Neuron (in vitro differentiated cells): ENCODE data around the gene YWHAQ.
"Not testable (repeated sequence)": the region's sequence is repeated elsewhere in the genome, so short reads cannot be mapped to it uniquely, and the experiment has no call there.

Experiments used
- H2AFZ ChIP-seq: one replicate; pipeline ENCODE4 v1.6.1; 2013; ENCODE audit warnings: low read depth, mild to moderate bottlenecking, inconsistent platforms, low read length, moderate library complexity
- H3K27me3 ChIP-seq: one replicate; pipeline ENCODE4 v1.6.1; 2013; ENCODE audit warnings: low read length; ENCODE audit not compliant: insufficient read depth
- H3K36me3 ChIP-seq: one replicate; pipeline ENCODE4 v1.6.1; 2013; ENCODE audit warnings: low read length; ENCODE audit not compliant: insufficient read depth
- H3K4me1 ChIP-seq: one replicate; pipeline ENCODE4 v1.6.1; 2013; ENCODE audit warnings: low read length; ENCODE audit not compliant: insufficient read depth
- H3K4me3 ChIP-seq: 2 replicates; pipeline ENCODE4 v1.5.1; 2013; ENCODE audit warnings: mild to moderate bottlenecking, low read length, moderate library complexity
- H3K9me3 ChIP-seq: one replicate; pipeline ENCODE4 v1.6.1; 2013; ENCODE audit warnings: low read length

The YWHAQ gene

DNA sequence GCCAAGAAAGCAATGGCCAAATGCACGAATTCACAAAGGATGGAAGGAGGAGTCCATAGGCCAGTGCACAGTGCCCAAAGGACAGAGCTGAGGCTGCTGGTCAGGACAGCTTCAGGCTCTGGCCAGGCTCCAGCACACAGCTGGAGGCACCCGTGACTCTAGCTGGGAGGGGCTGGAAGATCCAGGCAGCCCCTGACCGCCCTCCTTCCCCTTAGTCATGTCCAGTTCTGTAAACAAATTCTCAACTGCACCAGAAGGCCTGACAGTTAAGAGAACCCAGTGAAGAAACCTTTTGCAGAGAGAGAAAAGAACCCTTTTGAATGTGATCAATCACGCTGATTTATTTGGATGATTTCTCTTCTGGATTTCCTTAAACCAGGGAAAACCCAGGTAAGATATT is 7.7 kb upstream of the YWHAQ start:
- peaks cover 12% of the 10 kb centered on the region for H3K4me1 ChIP-seq

DNA sequence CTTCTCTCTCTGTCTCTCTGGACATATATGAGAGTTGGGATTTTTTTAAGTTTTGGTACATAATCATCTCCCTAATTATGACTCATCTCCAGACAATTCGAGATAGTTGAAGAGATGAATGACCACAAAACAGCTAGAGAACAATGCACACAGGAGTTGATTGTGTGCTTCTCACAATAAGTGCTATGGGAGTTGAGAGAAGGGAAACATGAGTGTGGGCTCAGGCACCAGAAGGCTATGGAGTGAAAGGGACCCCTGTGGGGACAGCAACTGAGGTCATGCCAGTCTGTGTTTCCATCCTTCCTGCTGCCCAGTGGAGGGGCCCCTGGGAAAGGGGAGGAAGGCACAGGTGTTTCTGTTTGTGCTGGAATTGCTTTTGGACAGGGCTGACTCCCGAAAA is 6.5 kb upstream of the YWHAQ start:
- Histone ChIP-seq H3K36me3 (no peaks in the 10 kb centered on the region), H3K27me3 (no peaks in the 10 kb centered on the region), H3K9me3 (no peaks in the 10 kb centered on the region), H2AFZ (no peak overlapping the region), H3K4me1 (peaks cover 17% of the 10 kb centered on the region), H3K4me3 (no peak overlapping the region)

More for the DNA sequence above, 7.7 kb upstream of the YWHAQ start:
- Histone ChIP-seq H3K4me3 (no peak overlapping the region), H2AFZ (no peak overlapping the region), H3K36me3 (no peaks in the 10 kb centered on the region), H3K27me3 (no peaks in the 10 kb centered on the region), H3K9me3 (no peaks in the 10 kb centered on the region)

GRCh38 chr2:9634133-9634532 is 3.3 kb upstream of the YWHAQ start:
- Histone ChIP-seq H3K9me3 (no peaks in the 10 kb centered on the region), H3K4me1 (peaks cover 27% of the 10 kb centered on the region), H3K36me3 (peaks cover 5% of the 10 kb centered on the region), H3K27me3 (no peaks in the 10 kb centered on the region), H2AFZ (no peak overlapping the region), H3K4me3 (no peak overlapping the region)

DNA sequence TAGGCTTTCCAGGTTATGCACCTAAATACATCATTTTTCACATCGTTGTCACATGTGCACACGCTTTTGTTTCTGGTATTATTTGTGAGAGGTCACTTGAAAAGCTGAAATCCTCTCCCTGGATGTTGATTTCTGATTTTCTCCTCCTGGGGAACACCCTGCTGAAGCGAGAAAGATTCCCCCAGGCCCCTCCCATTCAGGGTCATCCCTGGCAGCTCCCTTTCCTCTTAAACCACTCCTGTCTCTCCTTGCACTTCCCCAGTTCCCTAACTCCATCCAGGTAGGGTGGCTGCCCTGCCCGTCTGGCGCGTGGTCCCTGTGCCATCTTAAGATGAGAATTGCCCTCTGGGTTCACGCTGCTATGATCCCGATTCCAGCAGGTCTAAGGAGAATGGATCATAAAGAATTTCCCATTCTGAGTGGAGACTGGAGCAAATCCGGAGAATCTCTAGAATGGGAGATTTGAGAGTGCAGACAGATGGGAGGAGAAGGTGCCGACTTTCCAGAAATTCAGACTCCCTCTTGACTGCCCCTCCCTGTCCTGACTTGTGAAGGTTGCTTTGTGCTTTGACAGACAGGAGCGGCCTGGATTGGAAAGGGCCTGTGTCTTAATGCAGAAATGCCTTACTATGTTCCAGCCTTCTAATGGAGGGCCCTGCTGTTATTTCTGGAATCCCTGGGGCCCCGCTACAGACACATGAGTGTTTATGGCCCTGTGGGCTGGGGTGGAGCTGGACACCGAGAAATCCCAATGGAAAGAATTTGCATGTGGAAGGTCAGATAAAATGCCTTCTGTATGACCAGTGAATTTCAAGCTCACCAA is 1.3 kb upstream of the YWHAQ start:
- H3K4me3 ChIP-seq = peak overlapping the region; percentile 82

DNA sequence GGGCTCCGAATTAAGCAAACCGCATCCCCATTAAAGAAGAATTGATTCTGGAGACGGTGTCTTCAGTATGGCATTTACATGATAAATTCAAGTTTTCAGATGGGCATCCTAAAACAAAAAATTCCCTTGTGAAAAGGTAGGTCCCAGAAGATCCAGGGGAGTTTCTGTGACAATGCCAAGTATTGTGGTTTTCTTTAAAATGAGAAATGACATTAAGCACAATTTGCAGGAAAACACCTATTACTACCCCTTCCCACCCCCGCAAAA is 689 bp upstream of the YWHAQ start:
- no peaks in the 10 kb centered on the region for H3K27me3 ChIP-seq
- peaks cover 30% of the 10 kb centered on the region for H3K36me3 ChIP-seq
- peak overlapping the region; percentile 58 for H2AFZ ChIP-seq
- H3K4me1 ChIP-seq = peaks cover 41% of the 10 kb centered on the region
- H3K4me3 ChIP-seq = peak overlapping the region; percentile 82
- H3K9me3 ChIP-seq = no peaks in the 10 kb centered on the region

More for the DNA sequence above, 1.3 kb upstream of the YWHAQ start:
- H3K36me3 ChIP-seq = peaks cover 24% of the 10 kb centered on the region
- H2AFZ ChIP-seq = peak overlapping the region; percentile 58
- H3K27me3 ChIP-seq = no peaks in the 10 kb centered on the region
- H3K9me3 ChIP-seq = no peaks in the 10 kb centered on the region
- peaks cover 35% of the 10 kb centered on the region for H3K4me1 ChIP-seq

DNA sequence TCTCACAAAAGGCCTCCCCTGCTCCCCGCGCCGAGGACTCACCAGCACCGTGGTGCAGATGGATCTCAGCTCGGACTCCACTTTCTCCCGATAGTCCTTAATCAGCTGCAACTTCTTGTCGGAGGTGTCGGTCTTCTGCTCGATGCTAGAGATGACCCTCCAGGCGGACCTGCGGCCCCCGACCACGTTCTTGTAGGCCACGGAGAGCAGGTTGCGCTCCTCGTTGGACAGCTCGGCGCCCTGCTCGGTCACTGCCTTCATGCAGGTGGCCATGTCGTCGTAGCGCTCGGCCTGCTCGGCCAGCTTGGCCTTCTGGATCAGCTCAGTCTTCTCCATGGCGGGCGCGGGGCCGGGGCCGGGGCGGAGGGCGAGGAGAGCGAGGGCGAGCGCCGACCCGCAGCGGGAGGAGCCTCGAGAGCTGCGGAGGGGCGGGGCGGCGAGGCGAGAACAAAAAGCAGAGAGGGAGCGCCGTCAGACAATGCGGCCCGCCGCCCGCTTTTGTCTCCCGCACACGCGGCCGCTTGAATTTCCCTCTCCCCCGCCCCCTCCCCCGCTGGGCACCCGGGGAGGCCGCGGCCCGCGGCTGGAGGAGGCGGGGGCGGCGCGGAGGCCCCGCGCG is 571 bp downstream of the YWHAQ start:
- Histone ChIP-seq H3K4me1 (peaks cover 41% of the 10 kb centered on the region), H2AFZ (no peak overlapping the region), H3K27me3 (no peaks in the 10 kb centered on the region), H3K36me3 (peaks cover 41% of the 10 kb centered on the region), H3K9me3 (no peaks in the 10 kb centered on the region), H3K4me3 (peak overlapping the region; percentile 82)

GRCh38 chr2:9629222-9630116 is 1.3 kb downstream of the YWHAQ start:
- Histone ChIP-seq H2AFZ (no peak overlapping the region), H3K9me3 (no peaks in the 10 kb centered on the region), H3K36me3 (peaks cover 43% of the 10 kb centered on the region), H3K27me3 (no peaks in the 10 kb centered on the region), H3K4me3 (peak overlapping the region; percentile 82), H3K4me1 (peaks cover 41% of the 10 kb centered on the region)

DNA sequence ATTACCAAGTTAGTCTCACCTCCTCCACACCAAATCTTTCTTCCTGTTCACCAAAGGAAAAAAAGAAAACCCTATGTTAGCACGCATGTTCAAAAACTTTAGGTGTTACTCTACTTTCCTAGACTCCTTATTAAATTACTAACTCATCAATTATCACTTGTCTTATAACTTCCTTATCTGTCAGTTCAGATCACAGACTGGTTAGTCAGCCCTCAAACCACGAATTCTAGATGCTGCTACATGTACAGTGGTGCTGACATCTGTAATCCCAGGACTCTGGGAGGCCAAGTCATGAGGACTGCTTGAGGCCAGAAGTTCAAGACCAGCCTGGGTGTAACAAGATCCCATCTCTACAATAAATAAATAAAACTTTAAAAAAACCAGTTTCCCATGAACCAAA is 3.5 kb downstream of the YWHAQ start:
- peaks cover 4% of the 10 kb centered on the region for H3K9me3 ChIP-seq
- H2AFZ ChIP-seq = no peak overlapping the region
- H3K36me3 ChIP-seq = peaks cover 58% of the 10 kb centered on the region
- H3K27me3 ChIP-seq = no peaks in the 10 kb centered on the region
- peaks cover 37% of the 10 kb centered on the region for H3K4me1 ChIP-seq
- peak overlapping the region; percentile 9 for H3K4me3 ChIP-seq

DNA sequence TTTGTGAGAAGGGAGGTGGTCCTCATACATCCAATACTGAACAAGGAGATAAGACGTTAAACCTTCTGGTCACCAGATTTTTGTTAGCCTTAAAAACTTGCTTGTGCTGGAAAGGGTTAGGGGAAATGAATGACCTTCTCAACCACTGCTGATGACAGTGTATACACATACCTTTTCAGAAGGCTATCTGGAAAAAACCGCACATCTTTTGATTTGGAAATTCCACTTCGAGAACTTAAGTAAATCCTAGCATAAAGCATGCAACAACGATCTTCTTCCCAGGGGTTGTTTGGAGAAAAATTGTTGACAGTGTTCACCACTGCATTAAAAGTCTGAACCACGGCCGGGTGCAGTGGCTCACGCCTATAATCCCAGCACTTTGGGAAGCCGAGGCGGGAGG is 7.6 kb downstream of the YWHAQ start:
- H2AFZ ChIP-seq = no peak overlapping the region
- no peak overlapping the region for H3K4me3 ChIP-seq
- H3K27me3 ChIP-seq = no peaks in the 10 kb centered on the region
- peaks cover 4% of the 10 kb centered on the region for H3K9me3 ChIP-seq
- H3K36me3 ChIP-seq = peaks cover 56% of the 10 kb centered on the region
- H3K4me1 ChIP-seq = peaks cover 19% of the 10 kb centered on the region

- not testable (repeated sequence) for H2AFZ ChIP-seq, H3K4me1 ChIP-seq, H3K27me3 ChIP-seq, H3K9me3 ChIP-seq, H3K4me3 ChIP-seq
- peaks cover 50% of the 10 kb centered on the region for H3K36me3 ChIP-seq
Observed at GRCh38 chr2:9621655-9622054, 9.1 kb downstream of the YWHAQ start.

DNA sequence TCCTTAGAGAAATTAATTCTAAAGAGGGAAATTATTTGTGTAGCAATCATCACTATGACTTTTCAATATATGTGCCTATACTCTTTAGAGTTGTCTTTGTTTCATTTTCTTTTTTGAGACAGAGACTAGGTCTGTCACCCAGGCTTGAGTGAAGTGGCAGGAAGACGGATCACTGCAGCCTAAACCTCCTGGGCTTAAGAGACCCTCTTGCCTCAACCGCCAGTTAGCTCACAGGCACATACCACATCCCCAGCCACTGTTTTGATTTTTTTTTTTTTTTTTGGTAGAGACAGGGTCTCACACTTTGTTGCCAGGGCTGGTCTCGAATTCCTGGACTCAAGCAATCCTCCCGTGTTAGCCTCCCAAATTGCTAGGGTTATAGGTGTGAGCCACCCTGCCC is 12.4 kb downstream of the YWHAQ start:
- peaks cover 2% of the 10 kb centered on the region for H3K4me1 ChIP-seq
- peaks cover 47% of the 10 kb centered on the region for H3K36me3 ChIP-seq
- no peak overlapping the region for H3K4me3 ChIP-seq
- H3K27me3 ChIP-seq = no peaks in the 10 kb centered on the region
- peaks cover 8% of the 10 kb centered on the region for H3K9me3 ChIP-seq
- H2AFZ ChIP-seq = no peak overlapping the region

DNA sequence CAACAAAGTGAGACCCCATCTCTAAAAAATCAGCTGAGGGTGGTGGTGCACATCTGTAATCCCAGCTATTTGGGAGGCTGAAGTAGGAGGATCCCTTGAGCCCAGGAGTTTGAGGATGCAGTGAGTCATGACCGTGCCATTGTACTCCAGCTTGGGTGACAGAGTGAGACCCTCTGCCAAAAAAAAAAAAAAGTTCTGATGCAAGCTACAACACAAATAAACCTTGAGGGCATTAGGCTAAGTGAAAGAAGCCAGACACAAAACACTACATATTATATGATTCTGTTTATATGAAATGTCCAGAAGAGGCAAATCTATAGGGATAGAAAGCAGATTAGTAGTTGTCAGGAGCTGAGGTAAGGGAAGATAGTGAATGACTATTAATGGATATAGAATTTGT is 13.0 kb downstream of the YWHAQ start:
- peaks cover 8% of the 10 kb centered on the region for H3K9me3 ChIP-seq
- H2AFZ ChIP-seq = no peak overlapping the region
- no peaks in the 10 kb centered on the region for H3K27me3 ChIP-seq
- H3K36me3 ChIP-seq = peaks cover 46% of the 10 kb centered on the region
- H3K4me1 ChIP-seq = peaks cover 2% of the 10 kb centered on the region
- no peak overlapping the region for H3K4me3 ChIP-seq

DNA sequence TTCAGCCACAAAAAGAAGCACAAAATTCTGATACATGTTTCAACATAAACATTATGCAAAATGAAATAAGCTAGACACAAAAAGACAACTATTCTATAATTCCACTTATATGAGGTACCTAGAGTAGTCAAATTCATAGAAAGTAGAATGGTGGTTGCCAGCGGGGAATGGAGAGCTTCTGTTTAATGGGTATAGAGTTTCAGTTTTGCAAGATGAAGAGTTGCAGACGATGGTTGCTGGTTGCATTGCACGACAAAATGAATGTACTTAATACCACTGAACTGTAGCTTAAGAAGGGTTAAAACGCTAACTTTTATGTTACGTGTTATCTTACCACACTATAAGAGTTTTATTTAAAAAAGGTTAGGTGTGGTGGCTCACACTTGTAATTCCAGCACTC is 13.5 kb downstream of the YWHAQ start:
- Histone ChIP-seq H3K27me3 (no peaks in the 10 kb centered on the region), H3K4me1 (peaks cover 2% of the 10 kb centered on the region), H2AFZ (no peak overlapping the region), H3K9me3 (peaks cover 8% of the 10 kb centered on the region), H3K36me3 (peaks cover 46% of the 10 kb centered on the region), H3K4me3 (no peak overlapping the region)
